ENCODE measurements around the gene SGCE. TPM values are rescaled to one million over a fixed set of nuclear protein-coding genes. Genes with fewer than 3 reads are reported as not detected.

SGCE gene
- polyA plus RNA-seq, 1 experiment, result 76.1 TPM

GRCh38 chr7:94666879-94667587 lies 11.1 kb upstream of the SGCE start:
- POLR2A ChIA-PET, result no interaction called here
- DNase-seq (ENCODE audit: low read depth, low spot score), result no peak
- Histone ChIP-seq H3K27ac (ENCODE audit: low read depth, low read length) (no peak overlapping the region), H3K9me3 (ENCODE audit: control insufficient read depth, insufficient read depth, low read length) (peaks cover 8% of the 10 kb centered on the region), H3K27me3 (ENCODE audit: control insufficient read depth, insufficient read depth, low read length) (no peaks in the 10 kb centered on the region), H3K4me3 (ENCODE audit: low read depth, low read length) (no peak overlapping the region)
- CTCF ChIA-PET, result no interaction called here
- no peak for TF ChIP-seq CTCF (IDR thresholded peaks at IDR 0.05; ENCODE audit: low read depth, low read length)

GRCh38 chr7:94665426-94665825 lies 9.5 kb upstream of the SGCE start:
- H3K9me3 ChIP-seq (ENCODE audit: control insufficient read depth, insufficient read depth, low read length), result peaks cover 8% of the 10 kb centered on the region
- no peak for TF ChIP-seq CTCF (IDR thresholded peaks at IDR 0.05; ENCODE audit: low read depth, low read length)
- ChIA-PET CTCF (no interaction called here), POLR2A (no interaction called here)
- H3K27ac ChIP-seq (ENCODE audit: low read depth, low read length), result no peak overlapping the region
- H3K27me3 ChIP-seq (ENCODE audit: control insufficient read depth, insufficient read depth, low read length), result no peaks in the 10 kb centered on the region
- DNase-seq (ENCODE audit: low read depth, low spot score), result no peak
- no peak overlapping the region for H3K4me3 ChIP-seq (ENCODE audit: low read depth, low read length)

- TF ChIP-seq CTCF (IDR thresholded peaks at IDR 0.05; ENCODE audit: low read depth, low read length), result no peak
- no peak overlapping the region for H3K27ac ChIP-seq (ENCODE audit: low read depth, low read length)
- POLR2A ChIA-PET, result no interaction called here
- DNase-seq (ENCODE audit: low read depth, low spot score), result no peak
- CTCF ChIA-PET, result no interaction called here
- H3K27me3 ChIP-seq (ENCODE audit: control insufficient read depth, insufficient read depth, low read length), result no peaks in the 10 kb centered on the region
- no peak overlapping the region for H3K4me3 ChIP-seq (ENCODE audit: low read depth, low read length)
- peaks cover 8% of the 10 kb centered on the region for H3K9me3 ChIP-seq (ENCODE audit: control insufficient read depth, insufficient read depth, low read length)
These were observed 8.1 kb upstream of the SGCE start for GRCh38 chr7:94664023-94664422.

- CTCF ChIA-PET, result no interaction called here
- no peak for TF ChIP-seq CTCF (IDR thresholded peaks at IDR 0.05; ENCODE audit: low read depth, low read length)
- no peak for DNase-seq (ENCODE audit: low read depth, low spot score)
- POLR2A ChIA-PET, result no interaction called here
- Histone ChIP-seq H3K27ac (ENCODE audit: low read depth, low read length) (no peak overlapping the region), H3K4me3 (ENCODE audit: low read depth, low read length) (no peak overlapping the region), H3K9me3 (ENCODE audit: control insufficient read depth, insufficient read depth, low read length) (peaks cover 15% of the 10 kb centered on the region), H3K27me3 (ENCODE audit: control insufficient read depth, insufficient read depth, low read length) (no peaks in the 10 kb centered on the region)
These were observed 6.6 kb upstream of the SGCE start for GRCh38 chr7:94662548-94662947.

GRCh38 chr7:94660006-94660405 lies 4.1 kb upstream of the SGCE start:
- no peak overlapping the region for H3K4me3 ChIP-seq (ENCODE audit: low read depth, low read length)
- CTCF ChIA-PET, result interaction anchor here (0.9 to 1.6 kb wide), 2 partner anchors 371 to 817 kb away, joined by 3 to 7 read pairs; no protein-coding TSS in a partner anchor
- no peak overlapping the region for H3K27ac ChIP-seq (ENCODE audit: low read depth, low read length)
- POLR2A ChIA-PET, result no interaction called here
- H3K27me3 ChIP-seq (ENCODE audit: control insufficient read depth, insufficient read depth, low read length), result no peaks in the 10 kb centered on the region
- H3K9me3 ChIP-seq (ENCODE audit: control insufficient read depth, insufficient read depth, low read length), result peaks cover 27% of the 10 kb centered on the region
- TF ChIP-seq CTCF (IDR thresholded peaks at IDR 0.05; ENCODE audit: low read depth, low read length), result no peak
- no peak for DNase-seq (ENCODE audit: low read depth, low spot score)

Data from AG04450 (cell line).